HG03280 (cell line): ENCODE measurements around the gene AGA.

Source experiments
- ATAC-seq: cut with Tn5 transposase; IDR thresholded peaks from one replicate; pipeline ENCODE4 v1.9.1; 2021; ENCODE audit warnings: mild to moderate bottlenecking, moderate library complexity; ENCODE audit not compliant: unreplicated experiment

The AGA gene

GRCh38 chr4:177391953-177392352, 50.3 kb downstream of the AGA start:
- no peak for ATAC-seq

GRCh38 chr4:177391287-177391686, 51.0 kb downstream of the AGA start:
- no peak for ATAC-seq

GRCh38 chr4:177386278-177386815, 55.9 kb downstream of the AGA start:
- no peak for ATAC-seq

GRCh38 chr4:177385576-177386277, 56.5 kb downstream of the AGA start:
- no peak for ATAC-seq

GRCh38 chr4:177384856-177385397, 57.3 kb downstream of the AGA start:
- no peak for ATAC-seq

GRCh38 chr4:177381762-177382310, 60.4 kb downstream of the AGA start:
- ATAC-seq = no peak
